PFSK-1 (cell line): ENCODE results near the gene ICOS.

Experiments used
- FOXP2 ChIP-seq: optimal IDR thresholded peaks from 2 replicates; pipeline ENCODE3; 2011; ENCODE audit warnings: borderline replicate concordance, control low read depth, inconsistent platforms; ENCODE audit not compliant: insufficient read depth; ENCODE audit errors: extremely low read length, extremely low read depth
- SIN3A ChIP-seq: IDR thresholded peaks from 2 replicates; pipeline ENCODE4 v1.6.1; 2012; ENCODE audit warnings: mild to moderate bottlenecking, low read length, moderate library complexity, borderline replicate concordance; ENCODE audit not compliant: insufficient read depth
- TAF1 ChIP-seq: IDR thresholded peaks from 2 replicates; pipeline ENCODE4 v1.6.1; 2012; ENCODE audit warnings: low read length, control low read depth, borderline replicate concordance; ENCODE audit not compliant: insufficient read depth

DNA sequence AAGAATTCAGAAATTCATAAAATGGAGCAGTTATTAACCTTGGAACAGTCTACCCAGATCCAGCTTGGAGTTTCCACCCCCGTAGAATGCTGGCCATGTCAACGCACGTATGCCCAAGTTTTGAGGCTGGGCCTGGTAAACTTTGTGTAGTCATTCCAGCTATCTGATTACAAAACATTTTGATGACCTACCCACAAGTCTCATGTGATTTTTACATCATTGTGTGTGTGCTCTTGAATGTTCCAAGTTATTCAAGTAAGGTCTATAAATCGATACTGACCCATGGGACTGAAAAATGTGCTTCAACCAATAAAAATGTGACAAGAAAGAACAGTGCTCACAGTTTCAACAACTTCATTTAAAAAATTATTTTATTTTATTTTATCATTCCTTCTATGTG lies 32.5 kb upstream of the ICOS start:
- TF ChIP-seq SIN3A (no peak), TAF1 (no peak), FOXP2 (no peak)
